Heart left ventricle (tissue), 13 donors: ENCODE results near the gene GGCT.
"Not testable (repeated sequence)": the region's sequence is repeated elsewhere in the genome, so short reads cannot be mapped to it uniquely, and the experiment has no call there.

Source experiments
- CTCF ChIP-seq, 12 donors: fragments of 200-600 bp; sonication (generic) in 4 of 12; IDR thresholded peaks; one replicate each; pipeline versions ENCODE4 v1.5.0 to v1.8.0; 2018 to 2022; ENCODE audit warnings: antibody characterized with exemption in 12 of 12, mild to moderate bottlenecking in 5 of 12
- POLR2A ChIP-seq, 2 donors: fragments of 450-650 bp; IDR thresholded peaks; one replicate each; pipeline ENCODE4 v1.6.1; 2017; ENCODE audit warnings: antibody characterized with exemption in 2 of 2, mild to moderate bottlenecking in 2 of 2, moderate library complexity in 2 of 2
- donor health status: ischemic (EF 13 %, LVEDD 7.1; RV severe dilation, severe dysfunction).
- donor health status: DM: no; HTN: yes; CAD: no.
- donor health status: DM: no; HTN: no; CAD: no.
- donor health status: ischemic (EF 25% LVEDD 6.9; RV normal size, moderate dysfunction).
- donor health status: ischemic (EF 25% LVEDD 5.7; RV mildly dilated, moderate dysfunction).
- donor health status: ischemic (EF 35%, LVEDD 5.7; RV mildly dilated, moderate dysfunction).
- donor health status: nonischemic (EF 11% LVEDD 7.7; RV severe dilation, severe dysfunction).
- donor health status: DM: yes; HTN: yes; CAD: no.
- donor health status: PGD.
- donor health status: ischemic (EF 29% LVEDD 5.4; RV normal size, mild dysfunction).
- donor health status: nonischemic (EF 23%, LVEDD 6.1; RV moderate dilation, normal function).

DNA sequence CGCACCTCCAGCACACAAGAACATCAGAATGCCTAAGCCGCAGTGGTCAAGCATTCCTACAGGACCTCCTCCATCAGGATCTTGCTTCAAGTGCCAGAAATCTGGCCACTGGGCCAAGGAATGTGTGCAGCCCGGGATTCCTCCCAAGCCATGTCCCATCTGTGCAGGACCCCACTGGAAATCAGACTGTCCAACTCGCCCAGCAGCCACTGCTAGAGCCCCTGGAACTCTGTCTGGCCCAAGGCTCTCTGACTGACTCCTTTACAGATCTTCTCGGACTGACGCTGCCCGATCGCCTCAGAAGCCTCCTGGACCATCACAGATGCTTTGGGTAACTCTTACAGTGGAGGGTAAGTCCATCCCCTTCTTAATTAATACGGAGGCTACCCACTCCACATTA is 23.2 kb downstream of the GGCT start:
- not testable (repeated sequence) for TF ChIP-seq POLR2A, CTCF (IDR thresholded peaks at IDR 0.05)
